Erythroblast (primary cell): Measurements from ENCODE around the gene DNAJC21.

ENCODE experiments used
- GATA1 ChIP-seq: IDR thresholded peaks from 2 replicates; pipeline ENCODE4 v1.6.1; 2011; ENCODE audit warnings: low read depth, mild to moderate bottlenecking, control low read depth, low read length, moderate library complexity
- POLR2A ChIP-seq: IDR thresholded peaks from 2 replicates; pipeline ENCODE4 v1.6.1; 2011; ENCODE audit warnings: mild to moderate bottlenecking, low read length

- TF ChIP-seq POLR2A (no peak), GATA1 (no peak)
Measured at GRCh38 chr5:34967540-34967939, 38.2 kb downstream of the DNAJC21 start.
